Measurements from ENCODE around the gene ELOVL3. TPM values are rescaled to one million over a fixed set of nuclear protein-coding genes. Genes with fewer than 3 reads are reported as not detected.

The ELOVL3 gene
- total and polyA plus RNA-seq, 9 of the 15 experiments (the other 6 are each of a cell fraction or from before 2014, with no cell fraction given) = 0.32 to 3.3 (median 0.87) TPM

DNA sequence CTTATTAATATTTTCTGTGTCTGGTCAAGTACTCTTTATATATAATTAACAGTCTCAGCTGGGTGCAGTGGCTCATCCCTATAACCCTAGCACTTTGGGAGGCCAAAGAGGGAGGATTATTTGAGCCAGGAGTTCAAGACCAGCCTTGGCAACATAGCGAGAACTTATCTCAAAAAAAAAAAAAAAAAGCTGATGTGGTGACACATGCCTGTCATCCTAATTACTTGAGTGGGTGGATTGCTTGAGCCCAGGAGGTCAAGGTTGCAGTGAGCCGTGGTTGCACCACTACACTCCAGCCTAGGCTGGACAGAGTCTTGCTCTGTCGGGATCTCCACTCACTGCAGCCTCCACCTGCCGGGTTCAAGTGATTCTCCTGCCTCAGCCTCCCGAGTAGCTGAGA is 6.7 kb upstream of the ELOVL3 start (continued):
- TF ChIP-seq NR4A1 (CRISPR knock-in tag; IDR thresholded peaks at IDR 0.05) = no peak
- no peak for TF ChIP-seq NR4A1 (tag; IDR thresholded peaks at IDR 0.05)
- TF ChIP-seq KDM1A (IDR thresholded peaks at IDR 0.05) = no peak
- TF ChIP-seq, protein P1, sequence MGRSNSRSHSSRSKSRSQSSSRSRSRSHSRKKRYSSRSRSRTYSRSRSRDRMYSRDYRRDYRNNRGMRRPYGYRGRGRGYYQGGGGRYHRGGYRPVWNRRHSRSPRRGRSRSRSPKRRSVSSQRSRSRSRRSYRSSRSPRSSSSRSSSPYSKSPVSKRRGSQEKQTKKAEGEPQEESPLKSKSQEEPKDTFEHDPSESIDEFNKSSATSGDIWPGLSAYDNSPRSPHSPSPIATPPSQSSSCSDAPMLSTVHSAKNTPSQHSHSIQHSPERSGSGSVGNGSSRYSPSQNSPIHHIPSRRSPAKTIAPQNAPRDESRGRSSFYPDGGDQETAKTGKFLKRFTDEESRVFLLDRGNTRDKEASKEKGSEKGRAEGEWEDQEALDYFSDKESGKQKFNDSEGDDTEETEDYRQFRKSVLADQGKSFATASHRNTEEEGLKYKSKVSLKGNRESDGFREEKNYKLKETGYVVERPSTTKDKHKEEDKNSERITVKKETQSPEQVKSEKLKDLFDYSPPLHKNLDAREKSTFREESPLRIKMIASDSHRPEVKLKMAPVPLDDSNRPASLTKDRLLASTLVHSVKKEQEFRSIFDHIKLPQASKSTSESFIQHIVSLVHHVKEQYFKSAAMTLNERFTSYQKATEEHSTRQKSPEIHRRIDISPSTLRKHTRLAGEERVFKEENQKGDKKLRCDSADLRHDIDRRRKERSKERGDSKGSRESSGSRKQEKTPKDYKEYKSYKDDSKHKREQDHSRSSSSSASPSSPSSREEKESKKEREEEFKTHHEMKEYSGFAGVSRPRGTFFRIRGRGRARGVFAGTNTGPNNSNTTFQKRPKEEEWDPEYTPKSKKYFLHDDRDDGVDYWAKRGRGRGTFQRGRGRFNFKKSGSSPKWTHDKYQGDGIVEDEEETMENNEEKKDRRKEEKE (IDR thresholded peaks at IDR 0.05; ENCODE audit: borderline replicate concordance in 1 of 2, control insufficient read depth in 1 of 2, low read depth in 2 of 2, low read length in 1 of 2) = no peak

DNA sequence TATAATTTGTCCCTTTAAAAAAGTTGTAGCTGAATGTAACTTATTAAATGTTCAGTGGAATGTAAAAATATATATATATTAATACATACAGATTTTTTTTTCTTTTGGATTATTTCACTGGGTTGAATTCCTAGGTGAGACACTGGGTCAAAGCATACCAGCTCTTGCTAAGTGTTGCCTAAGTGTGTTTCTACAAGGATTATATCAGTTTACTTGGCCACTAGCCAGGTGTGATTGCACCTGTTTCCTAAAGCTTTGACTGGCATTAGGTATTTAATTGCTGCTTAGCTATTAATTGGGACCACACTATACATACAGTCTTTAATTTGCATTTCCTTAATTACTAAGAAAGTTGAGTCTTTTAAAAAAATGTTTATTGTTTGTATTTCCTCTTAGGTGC is 5.5 kb upstream of the ELOVL3 start:
- ATAC-seq (no peak), FAIRE-seq (no peak), DNase-seq (ENCODE audit: extremely low read depth in 1 of 4, low spot score in 3 of 4) (no peak)
- intact Hi-C loops (cut with micrococcal nuclease) = no loop called here
- no peak overlapping the region for H2AFZ ChIP-seq (ENCODE audit: low read depth, low read length)
- no peaks in the 10 kb centered on the region for H3K9me3 ChIP-seq (replicated peaks; ENCODE audit: control insufficient read depth, insufficient read depth, low read depth, low read length)
- H3K9me1 ChIP-seq (ENCODE audit: control insufficient read depth, insufficient read depth, low read length) = no peaks in the 10 kb centered on the region
- no peak overlapping the region for H3K9ac ChIP-seq (ENCODE audit: insufficient read depth in 1 of 2, low read depth in 2 of 2, low read length in 2 of 2)
- in situ Hi-C loops (cut with MboI) = no loop called here
- BruUV-seq (replicated peaks) = no TSS peak
- H3K27me3 ChIP-seq (ENCODE audit: control insufficient read depth in 2 of 2, insufficient read depth in 2 of 2, low read length in 2 of 2) = peaks cover 0 to 5% of the 10 kb centered on the region in 2 experiments; a peak in 2 of 5 replicates
- ChIA-PET POLR2A (interaction anchor here (1.3 kb wide), 1 partner anchor 9 kb away, joined by 3 read pairs; no protein-coding TSS in a partner anchor), CTCF (ENCODE audit: low intra/inter-chr PET ratio) (no interaction called here)
- H3K27ac ChIP-seq (ENCODE audit: extremely low read depth, low read depth, low read length) = no peak overlapping the region
- H3K4me1 ChIP-seq (replicated peaks in 1 of 2; ENCODE audit: control insufficient read depth in 2 of 2, insufficient read depth in 2 of 2, low read length in 2 of 2) = peaks cover 0 to 4% of the 10 kb centered on the region in 2 experiments; a peak in 3 of 5 replicates
- no peaks in the 10 kb centered on the region for H3K36me3 ChIP-seq (ENCODE audit: control insufficient read depth, insufficient read depth, low read length)
- H4K20me1 ChIP-seq (replicated peaks; ENCODE audit: control insufficient read depth, insufficient read depth, low read length) = no peaks in the 10 kb centered on the region
- TF ChIP-seq NR2C1 (IDR thresholded peaks at IDR 0.05) (no peak), NR2C1 (tag; IDR thresholded peaks at IDR 0.05) (no peak), NFIC (IDR thresholded peaks at IDR 0.05) (peak; percentile 31; the same call in 1 of the 2 replicates), ZFP36 (IDR thresholded peaks at IDR 0.05; ENCODE audit: low read depth, low read length, partially characterized antibody) (no peak), GTF2F1 (IDR thresholded peaks at IDR 0.05; ENCODE audit: low read depth, low read length) (no peak)
- H3K4me2 ChIP-seq (ENCODE audit: insufficient read depth, low read length) = no peak overlapping the region
- H3K79me2 ChIP-seq (ENCODE audit: control insufficient read depth, insufficient read depth, low read length) = no peaks in the 10 kb centered on the region
- H3K4me3 ChIP-seq = no peak overlapping the region

Data from K562 (cell line).